ENCODE results near the gene LRRK1.

DNA sequence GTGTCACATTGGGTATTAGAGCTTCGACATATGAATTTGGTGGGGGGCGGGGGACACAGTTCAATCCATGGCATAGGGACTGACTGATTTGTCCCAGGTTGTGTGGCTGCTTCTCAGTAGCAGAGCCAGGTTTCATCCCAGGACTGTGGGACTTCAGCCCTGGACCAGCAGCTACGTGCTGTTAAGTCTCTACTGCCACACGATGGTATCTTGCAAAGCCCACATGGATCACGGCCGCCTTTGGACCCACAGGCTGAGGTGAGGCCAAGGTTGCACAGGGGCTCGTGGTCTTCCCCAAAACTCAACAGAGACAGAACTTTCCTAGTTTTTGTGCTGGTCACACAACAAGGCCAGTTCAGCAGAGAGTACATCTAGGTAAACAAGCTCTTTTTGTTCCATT, 97.4 kb downstream of the LRRK1 start:
- TF ChIP-seq, protein P1, sequence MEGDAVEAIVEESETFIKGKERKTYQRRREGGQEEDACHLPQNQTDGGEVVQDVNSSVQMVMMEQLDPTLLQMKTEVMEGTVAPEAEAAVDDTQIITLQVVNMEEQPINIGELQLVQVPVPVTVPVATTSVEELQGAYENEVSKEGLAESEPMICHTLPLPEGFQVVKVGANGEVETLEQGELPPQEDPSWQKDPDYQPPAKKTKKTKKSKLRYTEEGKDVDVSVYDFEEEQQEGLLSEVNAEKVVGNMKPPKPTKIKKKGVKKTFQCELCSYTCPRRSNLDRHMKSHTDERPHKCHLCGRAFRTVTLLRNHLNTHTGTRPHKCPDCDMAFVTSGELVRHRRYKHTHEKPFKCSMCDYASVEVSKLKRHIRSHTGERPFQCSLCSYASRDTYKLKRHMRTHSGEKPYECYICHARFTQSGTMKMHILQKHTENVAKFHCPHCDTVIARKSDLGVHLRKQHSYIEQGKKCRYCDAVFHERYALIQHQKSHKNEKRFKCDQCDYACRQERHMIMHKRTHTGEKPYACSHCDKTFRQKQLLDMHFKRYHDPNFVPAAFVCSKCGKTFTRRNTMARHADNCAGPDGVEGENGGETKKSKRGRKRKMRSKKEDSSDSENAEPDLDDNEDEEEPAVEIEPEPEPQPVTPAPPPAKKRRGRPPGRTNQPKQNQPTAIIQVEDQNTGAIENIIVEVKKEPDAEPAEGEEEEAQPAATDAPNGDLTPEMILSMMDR (IDR thresholded peaks at IDR 0.05), result no peak
- TF ChIP-seq POLR2A (IDR thresholded peaks at IDR 0.05), result no peak
